ENCODE results near the gene ERGIC1. TPM values are rescaled to one million over a fixed set of nuclear protein-coding genes. Genes with fewer than 3 reads are reported as not detected.

The ERGIC1 gene
- total RNA-seq, 1 donor from 2014 or later = 79.4 TPM

DNA sequence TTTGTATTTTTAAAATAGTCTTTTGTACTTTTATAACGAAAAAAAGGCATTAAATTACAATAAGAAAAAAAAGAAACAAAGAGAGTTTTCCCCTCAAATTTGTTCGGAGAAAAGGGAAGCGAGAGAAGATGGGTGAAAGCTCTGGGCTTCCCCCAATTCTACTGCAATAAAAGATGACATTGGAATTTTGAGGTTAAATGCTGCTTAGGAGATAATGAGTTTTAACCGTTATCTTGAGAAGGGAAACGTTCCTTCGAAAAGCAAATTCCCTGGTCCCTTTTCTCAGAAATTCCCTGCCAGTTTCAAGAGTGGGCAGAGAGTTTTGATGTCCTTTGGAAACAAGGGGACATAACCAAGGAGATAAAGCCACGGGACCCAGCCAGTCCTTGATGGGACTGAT is 18.4 kb upstream of the ERGIC1 start:
- Histone ChIP-seq H3K36me3 (no peaks in the 10 kb centered on the region), H3K4me3 (no peak overlapping the region), H3K4me1 (peaks cover 20% of the 10 kb centered on the region), H3K27me3 (ENCODE audit: low read depth) (no peaks in the 10 kb centered on the region), H3K9me3 (replicated peaks) (no peaks in the 10 kb centered on the region), H3K27ac (replicated peaks) (no peak overlapping the region)
- DNase-seq = no peak
- intact Hi-C loops (cut with micrococcal nuclease) = no loop called here
- TF ChIP-seq, protein P1, sequence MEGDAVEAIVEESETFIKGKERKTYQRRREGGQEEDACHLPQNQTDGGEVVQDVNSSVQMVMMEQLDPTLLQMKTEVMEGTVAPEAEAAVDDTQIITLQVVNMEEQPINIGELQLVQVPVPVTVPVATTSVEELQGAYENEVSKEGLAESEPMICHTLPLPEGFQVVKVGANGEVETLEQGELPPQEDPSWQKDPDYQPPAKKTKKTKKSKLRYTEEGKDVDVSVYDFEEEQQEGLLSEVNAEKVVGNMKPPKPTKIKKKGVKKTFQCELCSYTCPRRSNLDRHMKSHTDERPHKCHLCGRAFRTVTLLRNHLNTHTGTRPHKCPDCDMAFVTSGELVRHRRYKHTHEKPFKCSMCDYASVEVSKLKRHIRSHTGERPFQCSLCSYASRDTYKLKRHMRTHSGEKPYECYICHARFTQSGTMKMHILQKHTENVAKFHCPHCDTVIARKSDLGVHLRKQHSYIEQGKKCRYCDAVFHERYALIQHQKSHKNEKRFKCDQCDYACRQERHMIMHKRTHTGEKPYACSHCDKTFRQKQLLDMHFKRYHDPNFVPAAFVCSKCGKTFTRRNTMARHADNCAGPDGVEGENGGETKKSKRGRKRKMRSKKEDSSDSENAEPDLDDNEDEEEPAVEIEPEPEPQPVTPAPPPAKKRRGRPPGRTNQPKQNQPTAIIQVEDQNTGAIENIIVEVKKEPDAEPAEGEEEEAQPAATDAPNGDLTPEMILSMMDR (IDR thresholded peaks at IDR 0.05; ENCODE audit: borderline replicate concordance) = no peak

DNA sequence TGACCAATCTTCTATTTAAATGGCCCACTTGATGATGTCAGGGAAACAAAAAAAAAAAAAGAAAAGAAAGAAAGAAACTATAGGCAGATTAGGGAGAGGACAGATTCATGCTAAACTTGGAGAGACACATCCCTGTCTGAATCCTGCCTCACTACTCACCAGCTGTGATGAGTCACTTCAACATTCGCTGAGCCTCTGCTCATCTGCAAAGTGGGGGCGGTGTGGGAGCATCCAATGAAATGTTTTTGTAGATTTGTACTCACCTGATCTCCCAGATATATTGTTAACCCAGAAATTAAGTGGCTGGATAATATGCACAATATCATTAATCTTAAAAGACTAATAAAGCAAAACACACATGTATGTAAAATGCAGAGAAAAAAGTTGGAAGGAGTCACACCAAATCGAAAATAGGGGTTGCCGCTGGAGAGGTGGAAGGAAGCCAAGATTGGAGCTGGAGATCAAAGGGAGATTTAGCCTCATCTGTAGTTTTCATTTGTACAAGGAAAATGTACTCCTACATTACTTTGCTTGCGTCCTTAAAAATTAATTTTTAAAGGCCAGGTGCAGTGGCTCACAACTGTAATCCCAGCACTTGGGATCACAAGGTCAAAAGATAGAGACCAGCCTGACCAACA is 17.0 kb upstream of the ERGIC1 start:
- no peaks in the 10 kb centered on the region for H3K27me3 ChIP-seq (ENCODE audit: low read depth)
- H3K27ac ChIP-seq (replicated peaks) = peak overlapping the region; percentile 3
- DNase-seq = no peak
- TF ChIP-seq, protein P1 (IDR thresholded peaks at IDR 0.05; ENCODE audit: borderline replicate concordance) = no peak
- no peaks in the 10 kb centered on the region for H3K9me3 ChIP-seq (replicated peaks)
- no peaks in the 10 kb centered on the region for H3K36me3 ChIP-seq
- intact Hi-C loops (cut with micrococcal nuclease) = no loop called here
- H3K4me1 ChIP-seq = peaks cover 20% of the 10 kb centered on the region
- no peak overlapping the region for H3K4me3 ChIP-seq

DNA sequence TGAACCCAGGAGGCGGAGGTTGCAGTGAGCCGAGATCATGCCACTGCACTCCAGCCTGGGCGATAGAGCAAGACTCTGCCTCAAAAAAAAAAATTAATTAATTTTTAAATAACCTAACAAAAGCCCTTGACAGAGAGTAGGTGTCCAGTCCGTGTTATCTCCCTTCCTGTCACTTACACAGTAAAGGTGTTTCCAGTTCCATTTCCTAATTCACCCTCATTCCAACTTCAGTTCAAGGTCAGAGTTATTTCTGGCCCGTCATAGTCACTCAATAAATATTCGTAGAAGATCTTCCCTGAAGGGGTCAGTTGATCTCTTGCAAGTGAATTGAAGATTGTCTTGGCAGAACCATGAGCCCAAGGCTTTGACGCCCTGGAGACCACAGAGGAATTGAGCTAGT is 16.4 kb upstream of the ERGIC1 start:
- H3K36me3 ChIP-seq = no peaks in the 10 kb centered on the region
- H3K4me3 ChIP-seq = no peak overlapping the region
- intact Hi-C loops (cut with micrococcal nuclease) = no loop called here
- no peaks in the 10 kb centered on the region for H3K27me3 ChIP-seq (ENCODE audit: low read depth)
- no peak for DNase-seq
- TF ChIP-seq, protein P1 (IDR thresholded peaks at IDR 0.05; ENCODE audit: borderline replicate concordance) = no peak
- peak overlapping the region; percentile 3 for H3K27ac ChIP-seq (replicated peaks)
- H3K4me1 ChIP-seq = peaks cover 20% of the 10 kb centered on the region
- H3K9me3 ChIP-seq (replicated peaks) = no peaks in the 10 kb centered on the region

DNA sequence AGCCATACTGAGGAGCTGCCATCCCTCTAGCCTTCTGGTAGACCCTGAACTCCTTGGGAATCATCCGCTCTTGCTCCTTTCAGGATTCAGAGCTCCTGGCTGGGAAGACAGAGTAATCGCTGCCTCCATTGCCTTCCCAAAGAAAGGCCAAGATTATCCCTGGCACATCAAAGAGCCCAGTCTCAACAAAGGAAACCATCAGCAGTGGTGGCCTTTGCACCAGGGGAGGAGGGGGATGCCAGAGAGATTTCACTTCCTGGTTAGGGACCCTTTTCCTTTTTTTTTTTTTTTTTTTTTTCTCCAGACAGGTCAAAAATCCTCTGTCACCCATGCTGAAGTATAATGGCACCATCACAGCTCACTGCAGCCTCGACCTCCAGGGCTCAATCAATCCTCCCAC is 16.0 kb upstream of the ERGIC1 start:
- no peaks in the 10 kb centered on the region for H3K36me3 ChIP-seq
- intact Hi-C loops (cut with micrococcal nuclease) = no loop called here
- H3K27me3 ChIP-seq (ENCODE audit: low read depth) = no peaks in the 10 kb centered on the region
- H3K27ac ChIP-seq (replicated peaks) = no peak overlapping the region
- no peak overlapping the region for H3K4me3 ChIP-seq
- H3K9me3 ChIP-seq (replicated peaks) = no peaks in the 10 kb centered on the region
- DNase-seq = no peak
- TF ChIP-seq, protein P1 (IDR thresholded peaks at IDR 0.05; ENCODE audit: borderline replicate concordance) = no peak
- H3K4me1 ChIP-seq = peaks cover 20% of the 10 kb centered on the region

DNA sequence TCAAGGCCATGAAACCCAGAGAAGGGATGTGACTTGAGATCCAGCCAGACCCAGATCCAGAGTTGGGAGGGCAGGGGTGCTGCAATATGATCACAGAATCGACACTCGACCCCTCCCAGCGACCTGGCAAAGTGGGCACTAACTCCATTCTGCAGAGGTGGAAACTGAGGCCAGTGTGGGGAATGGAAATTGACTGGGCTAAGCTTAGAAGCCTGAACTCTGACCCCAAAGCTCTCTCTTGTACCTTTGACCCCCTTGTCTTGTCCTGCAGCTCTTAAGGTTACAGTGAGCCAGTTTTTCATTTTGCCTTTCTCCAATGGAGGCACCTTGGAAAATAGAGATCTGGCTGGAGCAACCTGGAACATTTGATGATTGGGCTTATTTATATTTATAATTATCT is 14.5 kb upstream of the ERGIC1 start:
- no peaks in the 10 kb centered on the region for H3K36me3 ChIP-seq
- no peaks in the 10 kb centered on the region for H3K9me3 ChIP-seq (replicated peaks)
- peaks cover 20% of the 10 kb centered on the region for H3K4me1 ChIP-seq
- DNase-seq = no peak
- H3K27ac ChIP-seq (replicated peaks) = no peak overlapping the region
- no peaks in the 10 kb centered on the region for H3K27me3 ChIP-seq (ENCODE audit: low read depth)
- no peak overlapping the region for H3K4me3 ChIP-seq
- intact Hi-C loops (cut with micrococcal nuclease) = no loop called here
- TF ChIP-seq, protein P1 (IDR thresholded peaks at IDR 0.05; ENCODE audit: borderline replicate concordance) = no peak

Measured in left ventricle myocardium inferior (tissue), 1 donor.